HG03571 (cell line): ENCODE results near the gene NXF1.
"Not testable (repeated sequence)": the region's sequence is repeated elsewhere in the genome, so short reads cannot be mapped to it uniquely, and the experiment has no call there.

Source experiments
- ATAC-seq: cut with Tn5 transposase; IDR thresholded peaks from one replicate; pipeline ENCODE4 v1.9.1; 2021; ENCODE audit not compliant: unreplicated experiment

NXF1 gene

GRCh38 chr11:62788991-62789390 is 16.2 kb downstream of the NXF1 start:
- no peak for ATAC-seq

- ATAC-seq = peak; percentile 50
These were observed 18.1 kb downstream of the NXF1 start, which contains the start of gene TMEM179B for GRCh38 chr11:62787005-62787759. Gene TMEM179B (plus strand): TSS chr11:62787402. CDS start chr11:62787432, 30 bp downstream.

GRCh38 chr11:62786318-62787004 is 18.8 kb downstream of the NXF1 start:
- peak; percentile 59 for ATAC-seq

GRCh38 chr11:62782753-62783152 is 22.5 kb downstream of the NXF1 start:
- ATAC-seq = no peak

- ATAC-seq = no peak
These were observed 26.8 kb downstream of the NXF1 start for GRCh38 chr11:62778441-62778840.

- no peak for ATAC-seq
These were observed 27.9 kb downstream of the NXF1 start for GRCh38 chr11:62777389-62777788.

- ATAC-seq = no peak
These were observed 29.6 kb downstream of the NXF1 start for GRCh38 chr11:62775646-62776045.

GRCh38 chr11:62774407-62774806 is 30.8 kb downstream of the NXF1 start:
- no peak for ATAC-seq

- ATAC-seq = peak; percentile 62
These were observed 33.9 kb downstream of the NXF1 start, which contains the start of gene TAF6L for GRCh38 chr11:62771144-62772021. Gene TAF6L (plus strand): TSS chr11:62771396. CDS start chr11:62775784, 4,388 bp downstream.

- ATAC-seq = peak; percentile 10
These were observed 34.5 kb downstream of the NXF1 start for GRCh38 chr11:62770778-62771143.

- ATAC-seq = not testable (repeated sequence)
These were observed 44.4 kb downstream of the NXF1 start for GRCh38 chr11:62760867-62761227.

- no peak for ATAC-seq
These were observed 47.1 kb downstream of the NXF1 start for GRCh38 chr11:62757846-62758788.

GRCh38 chr11:62755086-62755615 is 50.1 kb downstream of the NXF1 start:
- no peak for ATAC-seq

- ATAC-seq = peak; percentile 91
These were observed 51.3 kb downstream of the NXF1 start, which contains the start of gene ZBTB3 for GRCh38 chr11:62753736-62754603. Gene ZBTB3 (minus strand): TSS chr11:62754160. CDS start chr11:62753664, 496 bp downstream.

- no peak for ATAC-seq
These were observed 52.1 kb downstream of the NXF1 start for GRCh38 chr11:62752994-62753735.

GRCh38 chr11:62752177-62752785 is 53.0 kb downstream of the NXF1 start:
- no peak for ATAC-seq

- ATAC-seq = not testable (repeated sequence)
These were observed 55.3 kb downstream of the NXF1 start for GRCh38 chr11:62749931-62750330.
